ENCODE measurements around the gene DCAF4. TPM values are rescaled to one million over a fixed set of nuclear protein-coding genes. Genes with fewer than 3 reads are reported as not detected.

DCAF4 gene, protein sequence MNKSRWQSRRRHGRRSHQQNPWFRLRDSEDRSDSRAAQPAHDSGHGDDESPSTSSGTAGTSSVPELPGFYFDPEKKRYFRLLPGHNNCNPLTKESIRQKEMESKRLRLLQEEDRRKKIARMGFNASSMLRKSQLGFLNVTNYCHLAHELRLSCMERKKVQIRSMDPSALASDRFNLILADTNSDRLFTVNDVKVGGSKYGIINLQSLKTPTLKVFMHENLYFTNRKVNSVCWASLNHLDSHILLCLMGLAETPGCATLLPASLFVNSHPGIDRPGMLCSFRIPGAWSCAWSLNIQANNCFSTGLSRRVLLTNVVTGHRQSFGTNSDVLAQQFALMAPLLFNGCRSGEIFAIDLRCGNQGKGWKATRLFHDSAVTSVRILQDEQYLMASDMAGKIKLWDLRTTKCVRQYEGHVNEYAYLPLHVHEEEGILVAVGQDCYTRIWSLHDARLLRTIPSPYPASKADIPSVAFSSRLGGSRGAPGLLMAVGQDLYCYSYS
- polyA plus RNA-seq (ENCODE audit: insufficient read length in 4 of 4) = 10 to 100 TPM; 14.4 to 22.5 (median 19.3) TPM

DNA sequence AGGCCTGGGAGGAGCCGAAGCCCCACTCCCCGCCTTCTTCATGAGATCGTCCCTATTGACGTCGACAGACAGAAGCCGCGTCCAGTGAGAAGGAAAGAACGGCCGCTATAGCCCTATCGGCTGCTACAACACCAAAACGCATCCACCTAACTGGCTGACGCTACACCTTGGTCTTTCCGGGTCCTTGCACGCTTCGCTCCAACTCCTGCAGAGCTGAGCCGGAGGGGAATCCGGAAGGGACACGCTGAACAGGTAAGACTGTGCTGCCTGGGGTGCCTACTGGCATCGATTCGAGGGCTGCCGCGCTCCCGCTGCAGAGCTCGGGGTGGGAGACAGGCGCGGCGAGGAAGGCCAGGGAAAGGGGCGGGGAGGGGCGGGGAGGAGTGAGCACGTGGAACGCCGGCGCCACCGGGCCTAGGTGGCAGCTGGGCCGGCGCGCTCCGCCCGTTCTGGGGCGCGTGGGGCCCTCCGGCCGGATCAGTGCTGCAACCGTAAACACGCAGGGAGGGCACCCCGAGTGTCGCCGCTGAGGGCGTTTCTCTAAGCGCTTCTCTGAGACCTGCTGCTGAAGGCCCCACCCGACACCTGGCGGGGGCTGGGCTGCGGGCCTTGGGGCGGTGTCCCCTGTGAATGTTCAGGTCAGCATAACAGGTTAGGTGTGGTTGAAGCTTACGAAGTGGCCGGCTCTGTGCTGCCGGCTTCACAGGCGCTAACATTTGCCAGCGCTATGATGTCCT is at the start of gene DCAF4:
Gene DCAF4, plus strand, starts transcription at position 173 of the 737 bp plus-strand sequence. CDS start 11,515 bp downstream, outside the sequence.
- peak; percentile 80 to 95 (median 92) for DNase-seq (ENCODE audit: low read depth in 4 of 4, low spot score in 3 of 4)

DNA sequence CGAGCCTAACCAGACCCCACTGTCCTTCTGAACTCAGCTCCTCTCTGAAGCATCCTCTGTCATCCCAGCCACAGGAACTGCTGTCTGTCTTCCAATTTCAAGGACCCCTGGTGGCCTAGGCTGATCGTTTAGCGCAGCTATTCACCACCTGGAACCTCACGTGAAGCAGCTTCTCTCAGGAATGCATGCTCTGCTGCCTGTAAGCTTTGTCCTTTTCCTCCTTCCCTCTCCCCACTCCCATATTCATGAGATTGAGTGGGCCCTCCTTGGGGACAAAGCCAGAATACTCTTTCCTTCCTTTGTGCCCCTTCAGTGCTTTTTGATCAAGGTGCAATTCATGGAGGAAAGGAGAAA is 49.6 kb upstream of the DCAF4 start:
- DNase-seq (ENCODE audit: low read depth in 4 of 4, low spot score in 3 of 4) = no peak

DNA sequence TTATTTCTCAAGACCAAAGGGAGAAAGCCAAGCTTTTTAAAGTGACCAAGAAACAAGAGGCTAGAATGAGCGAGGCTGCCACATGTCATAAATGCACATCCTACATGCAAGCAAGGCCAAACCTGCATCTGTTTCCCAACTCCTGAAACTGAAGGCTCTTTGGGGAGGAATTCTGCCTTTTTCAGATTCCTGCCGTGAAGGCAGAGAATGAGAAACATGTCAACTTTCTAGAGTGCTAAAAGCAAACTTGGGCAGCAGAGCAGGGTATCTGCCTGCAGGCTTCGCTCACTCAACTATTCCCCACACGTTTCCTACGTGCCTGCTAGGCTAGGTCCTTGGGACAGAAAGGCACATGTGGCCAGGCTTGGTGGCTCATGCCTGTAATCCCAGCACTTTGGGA is 47.5 kb upstream of the DCAF4 start:
- no peak for DNase-seq (ENCODE audit: low read depth in 4 of 4, low spot score in 3 of 4)

DNA sequence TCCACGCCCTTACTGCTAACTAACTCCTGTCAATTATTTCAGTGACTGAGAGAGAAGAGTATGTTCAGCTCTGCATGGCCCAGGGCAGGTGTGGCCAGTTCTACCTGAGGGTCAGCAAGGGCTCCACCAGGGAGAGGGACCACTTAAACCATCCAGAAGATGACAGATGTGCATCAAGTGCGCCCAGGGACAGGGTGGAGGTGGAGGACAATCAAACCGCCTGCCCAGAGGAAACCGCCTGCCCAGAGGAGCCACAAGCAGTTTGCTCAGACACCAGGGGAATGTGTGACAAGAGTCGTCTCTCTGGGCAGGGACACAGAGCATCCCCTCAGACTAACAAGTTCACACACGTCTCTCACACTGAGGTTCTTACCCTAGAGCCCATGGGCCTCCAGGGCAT is 46.8 kb upstream of the DCAF4 start:
- no peak for DNase-seq (ENCODE audit: low read depth in 4 of 4, low spot score in 3 of 4)

DNA sequence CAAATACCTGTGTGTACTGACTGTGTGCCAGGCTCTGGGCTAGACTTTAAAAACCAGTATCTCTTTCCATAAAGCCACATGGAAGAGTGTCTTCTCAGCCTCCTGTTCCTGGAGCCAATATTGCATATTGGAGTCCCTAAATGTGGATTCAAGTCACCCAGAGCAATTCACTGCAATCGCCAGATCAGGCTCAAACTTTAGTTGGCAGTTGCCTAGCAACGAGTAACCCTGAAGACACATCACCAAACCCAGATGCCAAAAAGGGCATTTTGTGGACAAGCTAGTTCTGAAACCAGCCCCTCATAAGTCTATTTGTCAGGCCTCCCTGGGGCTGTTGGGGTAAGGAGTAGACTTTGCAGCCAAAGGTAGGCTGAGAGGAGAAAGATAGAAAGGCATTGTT is 46.1 kb upstream of the DCAF4 start:
- DNase-seq (ENCODE audit: low read depth in 4 of 4, low spot score in 3 of 4) = no peak

DNA sequence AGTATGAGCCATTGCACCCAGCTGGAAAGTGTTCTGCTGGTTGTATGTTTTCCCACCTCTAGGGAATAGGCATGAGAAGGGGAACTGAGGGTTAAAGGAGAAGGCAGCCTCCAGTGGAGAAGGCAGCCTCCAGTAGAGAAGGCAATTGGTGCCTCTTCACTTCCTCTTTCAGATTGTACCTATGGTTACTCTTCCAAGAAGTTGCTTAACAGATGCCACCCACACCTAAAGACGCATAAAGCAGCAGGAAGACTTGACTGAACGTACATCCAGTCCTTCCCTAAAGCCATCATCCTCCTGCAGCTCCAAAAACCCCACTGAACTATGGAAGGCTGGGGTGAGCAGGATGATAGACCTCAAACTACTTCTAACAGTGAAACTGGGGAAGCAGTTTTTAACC is 45.4 kb upstream of the DCAF4 start:
- no peak for DNase-seq (ENCODE audit: low read depth in 4 of 4, low spot score in 3 of 4)

DNA sequence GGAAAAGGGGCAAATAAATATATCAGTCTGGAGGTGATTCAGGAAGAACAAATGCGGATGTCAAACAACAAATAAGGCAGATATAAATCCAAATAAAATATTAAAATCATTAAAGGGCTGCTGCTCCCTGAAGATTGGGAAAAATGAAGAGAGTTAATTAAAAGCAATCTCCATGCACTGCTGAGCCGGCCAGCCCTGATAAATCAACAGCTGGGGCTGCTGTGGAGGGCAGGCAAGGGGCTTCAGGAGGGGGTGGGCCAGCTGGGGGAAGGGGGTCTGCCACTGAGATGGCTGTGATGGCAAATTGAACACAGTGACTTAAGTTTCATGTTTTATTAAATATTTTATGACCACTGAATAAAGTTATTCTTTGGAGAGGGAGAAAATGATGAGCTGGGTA is 44.7 kb upstream of the DCAF4 start:
- no peak for DNase-seq (ENCODE audit: low read depth in 4 of 4, low spot score in 3 of 4)

DNA sequence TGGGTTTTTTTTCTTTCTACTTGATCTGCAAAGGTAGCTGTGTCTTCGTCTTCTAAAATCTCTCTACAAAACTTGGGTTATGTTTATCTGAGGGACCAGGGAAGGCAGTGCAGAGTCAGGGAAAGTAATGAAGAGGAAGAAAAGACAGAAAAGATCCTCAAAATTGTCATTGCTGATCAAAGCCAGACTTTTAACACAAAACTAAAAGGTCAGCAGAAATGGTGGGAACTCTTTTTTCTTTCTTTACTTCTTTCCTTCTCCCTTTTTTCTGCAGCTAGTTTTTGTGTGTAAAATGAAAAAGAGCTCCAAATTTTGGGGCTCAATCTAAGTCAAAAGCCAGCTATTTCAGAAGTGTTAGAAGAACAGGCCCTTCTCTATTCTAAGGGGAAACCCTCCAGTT is 44.2 kb upstream of the DCAF4 start:
- DNase-seq (ENCODE audit: low read depth in 4 of 4, low spot score in 3 of 4) = no peak

DNA sequence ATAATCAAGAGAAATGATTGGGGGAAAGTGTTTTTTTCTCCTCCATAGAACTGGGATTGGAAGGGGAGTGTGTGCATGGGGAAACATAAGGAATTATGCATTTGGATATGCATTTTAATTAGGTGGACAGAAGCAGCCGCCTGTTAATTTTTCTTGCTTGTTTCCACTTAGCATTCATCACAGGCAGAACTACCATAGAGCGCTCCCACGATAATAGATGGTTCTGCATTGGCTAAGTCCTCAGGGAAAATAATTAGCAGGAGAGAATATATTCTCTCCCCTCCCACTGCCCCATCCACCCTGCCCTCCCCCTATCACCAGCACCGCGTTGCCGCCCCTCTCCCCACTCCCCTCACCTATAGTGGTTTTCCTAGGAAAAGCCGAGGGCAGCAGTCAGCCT is 43.8 kb upstream of the DCAF4 start:
- no peak for DNase-seq (ENCODE audit: low read depth in 4 of 4, low spot score in 3 of 4)

DNA sequence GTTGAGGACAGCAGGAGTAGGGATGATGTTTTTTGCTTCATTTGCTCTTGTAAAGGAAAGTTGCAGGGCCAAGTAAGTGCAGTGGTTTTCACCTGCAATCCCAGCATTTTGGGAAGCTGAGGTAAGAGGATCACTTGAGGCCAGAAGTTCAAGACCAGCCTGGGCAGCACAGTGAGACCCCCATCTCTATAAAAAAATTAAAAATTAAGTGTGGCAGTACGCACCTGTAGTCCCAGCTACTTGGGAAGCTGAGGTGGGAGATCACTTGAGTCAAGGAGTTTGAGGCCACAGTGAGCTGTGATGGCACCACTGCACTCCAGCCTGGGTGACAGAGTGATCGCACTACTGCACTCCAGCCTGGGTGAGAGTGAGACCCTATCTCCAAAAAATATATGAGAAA is 43.2 kb upstream of the DCAF4 start:
- DNase-seq (ENCODE audit: low read depth in 4 of 4, low spot score in 3 of 4) = no peak

DNA sequence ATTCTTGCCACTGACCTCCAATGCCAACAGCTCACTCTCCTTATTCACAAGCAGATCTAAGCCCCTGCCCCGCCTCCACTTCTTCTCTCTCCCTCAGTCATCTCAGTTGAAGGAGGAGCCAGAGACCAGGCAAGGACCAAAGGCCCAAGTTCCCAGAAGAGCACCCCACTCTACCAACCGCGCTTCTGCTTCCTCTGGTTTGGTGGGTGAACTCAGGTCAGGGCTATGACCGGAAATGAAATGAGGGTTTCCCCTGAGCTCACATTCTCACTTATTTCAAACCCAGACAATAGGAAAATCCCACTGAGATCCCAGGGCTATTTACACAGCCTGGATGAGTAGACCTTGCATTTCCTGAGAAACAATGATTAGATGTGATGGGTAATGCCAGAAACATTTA is 42.3 kb upstream of the DCAF4 start:
- no peak for DNase-seq (ENCODE audit: low read depth in 4 of 4, low spot score in 3 of 4)

DNA sequence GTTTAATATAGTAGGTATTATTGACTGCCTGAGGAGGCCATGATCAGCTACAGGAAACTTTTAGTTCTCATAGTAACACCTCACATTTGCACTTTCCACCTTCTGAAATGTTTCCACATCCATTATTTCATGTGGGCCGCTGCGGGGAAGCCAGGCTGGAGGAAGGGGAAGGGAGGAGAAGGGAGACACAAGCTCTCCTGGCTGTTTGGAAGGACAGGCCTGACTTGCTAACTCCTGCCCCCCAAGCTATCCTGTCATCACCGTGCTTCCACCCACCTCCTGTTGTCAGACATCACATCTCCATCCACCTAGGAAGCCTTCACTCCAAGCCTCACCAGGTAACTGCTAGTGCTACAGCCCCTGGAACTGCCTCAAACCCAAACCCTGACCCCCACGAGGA is 41.9 kb upstream of the DCAF4 start:
- no peak for DNase-seq (ENCODE audit: low read depth in 4 of 4, low spot score in 3 of 4)

DNA sequence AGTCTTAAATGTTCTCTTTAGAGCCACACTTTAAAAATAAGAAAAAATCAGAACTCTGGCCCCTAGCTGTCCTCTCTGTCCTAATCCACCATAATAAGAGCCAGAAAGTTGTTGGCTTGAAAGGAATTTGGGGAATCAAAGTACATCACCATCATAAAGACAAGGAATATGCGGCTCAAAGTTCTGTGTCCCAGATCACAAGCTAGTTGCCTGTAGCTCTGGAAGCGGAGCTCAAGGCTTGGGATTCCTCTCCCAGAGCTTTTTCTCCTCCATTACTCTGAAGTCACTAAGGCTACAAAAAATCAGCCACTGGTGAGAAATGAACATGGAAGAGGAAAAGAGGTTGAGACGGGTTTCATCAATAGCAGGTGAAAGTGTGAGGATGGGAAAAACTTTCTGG is 38.8 kb upstream of the DCAF4 start:
- no peak for DNase-seq (ENCODE audit: low read depth in 4 of 4, low spot score in 3 of 4)

DNA sequence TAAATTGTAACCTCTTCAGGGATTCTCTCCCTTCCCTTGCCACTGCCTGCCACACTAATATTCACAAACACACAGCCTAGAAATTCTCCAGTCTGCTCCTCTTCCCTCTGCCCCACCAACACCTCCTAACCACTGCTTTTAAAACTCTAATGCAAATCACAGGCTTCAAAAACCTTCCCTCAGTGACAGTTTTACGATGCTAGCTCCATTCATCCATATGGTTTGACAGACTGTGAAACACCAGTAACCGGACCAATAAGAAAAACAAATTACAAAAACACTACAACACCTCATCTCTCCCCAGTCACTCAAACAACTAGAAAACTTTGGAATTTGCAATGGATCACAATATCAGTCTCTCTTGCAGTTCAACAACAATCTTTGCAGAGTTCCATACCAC is 38.1 kb upstream of the DCAF4 start:
- peak in 1 of 4 donors; percentile 65 for DNase-seq (ENCODE audit: low read depth in 4 of 4, low spot score in 3 of 4)

DNA sequence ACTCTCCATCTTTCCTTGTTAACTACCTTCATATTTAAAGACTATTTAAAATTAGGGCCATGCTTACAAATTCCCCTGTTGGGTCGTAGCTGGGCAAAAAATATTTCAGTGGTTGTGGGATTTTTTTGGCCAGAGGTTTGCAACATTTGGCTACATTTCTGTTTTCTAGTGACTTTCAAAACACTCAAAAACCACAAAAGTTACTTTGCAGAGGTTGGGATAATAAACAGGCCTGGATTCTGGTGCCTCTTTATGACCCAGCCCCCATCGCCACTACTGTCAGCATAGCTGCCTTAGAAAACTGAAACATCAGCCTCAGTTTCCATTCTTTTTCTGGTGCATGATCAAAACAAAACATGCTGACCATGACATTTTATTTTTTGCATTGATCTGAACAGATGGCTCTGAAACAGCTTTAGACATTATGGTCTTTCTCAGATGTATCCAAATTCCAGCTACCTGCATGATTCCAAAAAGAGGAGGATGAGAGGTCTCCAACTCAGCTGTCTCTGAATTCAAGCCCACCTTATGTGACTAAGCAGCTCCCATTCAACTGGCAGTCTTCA is 37.5 kb upstream of the DCAF4 start:
- DNase-seq (ENCODE audit: low read depth in 4 of 4, low spot score in 3 of 4) = no peak

DNA sequence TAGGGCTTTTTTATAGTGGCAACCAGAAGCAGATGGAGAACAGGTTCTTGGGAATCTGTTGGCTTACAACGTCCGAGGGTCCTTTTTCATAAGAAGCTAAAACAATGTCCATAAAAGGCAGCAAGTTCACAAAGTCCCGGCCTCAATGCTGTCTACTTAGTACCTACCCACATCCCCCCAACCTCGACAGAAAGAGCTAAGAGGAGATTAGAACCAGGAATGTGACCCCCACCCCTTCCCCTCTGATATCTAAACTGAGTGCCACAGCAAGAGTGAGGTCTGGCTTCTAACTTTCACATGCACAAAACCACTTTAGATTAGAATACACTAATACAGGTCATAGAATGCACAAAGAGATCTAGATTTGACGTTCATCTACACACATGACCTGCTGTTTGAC is 36.9 kb upstream of the DCAF4 start:
- no peak for DNase-seq (ENCODE audit: low read depth in 4 of 4, low spot score in 3 of 4)

DNA sequence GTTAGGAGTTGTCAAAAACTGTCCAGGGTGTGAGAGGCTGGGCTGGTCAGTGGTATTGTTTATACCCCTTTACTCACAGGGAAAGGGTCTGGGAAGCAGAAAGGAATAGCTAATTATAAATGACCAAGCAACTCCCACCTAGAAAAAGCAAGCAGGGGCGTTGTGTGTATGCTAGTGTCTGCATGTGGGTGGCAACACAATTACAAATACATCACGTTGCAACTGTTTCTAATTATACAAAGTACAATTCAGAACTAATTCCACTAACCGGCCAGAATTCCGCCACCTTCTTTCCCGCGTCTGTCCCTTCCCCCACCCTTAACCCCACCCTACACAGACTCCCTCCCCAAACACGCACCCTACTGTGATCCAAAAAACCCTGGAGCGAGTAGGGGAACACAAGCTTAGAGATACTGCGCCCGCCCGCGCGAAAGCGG is 34.6 kb upstream of the DCAF4 start:
- no peak for DNase-seq (ENCODE audit: low read depth in 4 of 4, low spot score in 3 of 4)

DNA sequence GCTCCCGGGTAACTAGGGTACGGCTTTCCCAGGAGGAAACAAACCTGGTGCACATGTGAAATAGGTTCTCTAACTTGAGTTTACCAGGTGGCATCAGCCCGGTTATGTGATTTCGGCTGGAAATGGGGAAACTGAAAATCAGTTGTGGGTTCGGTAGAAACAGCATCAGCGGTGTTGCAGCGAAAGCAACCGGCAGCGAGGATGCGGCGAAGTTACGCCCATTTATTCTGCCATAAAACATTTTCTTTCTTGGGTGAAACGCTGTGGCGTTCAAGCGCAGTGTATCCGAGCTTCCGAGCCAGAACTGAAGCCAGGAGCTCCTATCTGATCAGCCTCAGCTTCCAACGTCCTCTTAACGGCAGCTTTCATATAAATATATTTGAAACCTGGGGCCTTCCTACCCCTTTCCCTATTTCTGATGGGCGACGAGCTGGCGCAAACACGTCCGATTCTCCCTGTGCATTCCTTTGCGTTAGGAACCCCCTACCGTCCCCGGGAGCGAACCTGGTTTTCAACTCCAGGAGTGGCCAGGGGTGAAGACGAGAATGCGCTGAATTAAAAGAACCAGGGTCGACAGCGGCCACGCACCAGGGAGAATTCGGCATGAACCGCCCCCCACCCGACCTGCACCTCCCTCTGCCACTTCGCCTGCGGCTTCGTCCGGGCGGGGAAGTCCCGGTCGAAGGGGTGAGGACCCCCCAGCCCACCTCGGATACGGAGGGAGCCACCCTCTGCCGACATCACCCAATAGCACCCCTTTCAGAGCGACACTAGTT is 34.0 kb upstream of the DCAF4 start:
- DNase-seq (ENCODE audit: low read depth in 4 of 4, low spot score in 3 of 4) = no peak

DNA sequence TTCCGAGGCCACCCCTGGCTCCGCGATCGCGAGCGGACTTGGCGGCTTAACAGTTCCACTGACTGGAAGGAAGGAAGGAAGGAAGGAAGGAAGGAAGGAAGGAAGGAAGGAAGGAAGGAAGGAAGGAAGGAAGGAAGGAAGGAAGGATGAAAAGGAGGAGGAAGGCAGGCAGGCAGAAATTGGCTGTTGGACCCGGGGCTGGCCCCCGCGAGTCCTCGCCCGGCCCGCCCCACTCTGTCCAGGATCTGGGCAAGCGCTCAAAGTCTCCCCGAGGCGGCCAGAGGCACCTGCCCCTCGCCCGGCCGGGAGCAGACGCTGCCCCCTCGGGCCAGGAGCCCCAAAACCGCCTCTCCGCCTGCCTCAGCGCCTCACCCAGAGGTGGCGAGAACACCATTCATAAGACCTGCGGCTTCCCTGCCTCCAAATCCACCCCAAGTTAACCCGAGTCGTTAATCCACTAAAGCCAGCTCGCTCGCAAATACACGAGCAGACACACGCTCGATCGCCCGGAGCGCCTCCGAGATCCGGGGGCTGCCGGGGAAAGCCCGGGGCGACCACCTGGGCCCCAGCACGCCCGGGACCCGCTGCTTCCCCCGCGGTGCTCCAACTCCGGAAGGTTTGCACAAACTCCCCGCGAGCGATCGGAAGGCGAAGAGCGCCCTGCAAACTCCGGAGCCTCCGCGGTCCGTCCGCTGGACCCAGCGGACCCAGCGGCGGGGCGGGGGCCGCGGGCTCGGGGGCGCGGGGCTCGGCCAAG is 33.2 kb upstream of the DCAF4 start:
- DNase-seq (ENCODE audit: low read depth in 4 of 4, low spot score in 3 of 4) = no peak
